ENCODE measurements around the gene ERC2.
A peak's percentile ranks its signal among the peaks of the same experiment; 100 is the strongest.

DNA sequence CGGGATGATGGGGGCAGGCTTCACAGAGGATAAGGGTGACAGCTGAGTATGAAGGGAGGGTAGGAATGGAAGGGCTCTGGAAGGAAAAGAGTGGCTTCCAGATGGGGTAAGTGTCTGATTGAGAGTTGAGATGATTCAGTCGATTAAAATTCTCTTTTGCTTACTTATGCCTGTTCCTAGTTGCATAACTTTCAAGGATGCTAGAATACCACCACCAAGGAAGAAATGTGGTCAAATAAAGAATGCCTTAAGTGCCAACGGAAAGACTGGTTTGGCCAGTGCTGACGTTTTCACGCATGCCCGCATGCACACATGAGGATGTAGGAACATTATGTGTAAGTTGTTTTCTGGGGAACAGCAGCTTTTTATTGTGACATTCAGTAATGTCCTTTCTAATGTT, 717.7 kb downstream of the ERC2 start:
- TF ChIP-seq, protein P1, sequence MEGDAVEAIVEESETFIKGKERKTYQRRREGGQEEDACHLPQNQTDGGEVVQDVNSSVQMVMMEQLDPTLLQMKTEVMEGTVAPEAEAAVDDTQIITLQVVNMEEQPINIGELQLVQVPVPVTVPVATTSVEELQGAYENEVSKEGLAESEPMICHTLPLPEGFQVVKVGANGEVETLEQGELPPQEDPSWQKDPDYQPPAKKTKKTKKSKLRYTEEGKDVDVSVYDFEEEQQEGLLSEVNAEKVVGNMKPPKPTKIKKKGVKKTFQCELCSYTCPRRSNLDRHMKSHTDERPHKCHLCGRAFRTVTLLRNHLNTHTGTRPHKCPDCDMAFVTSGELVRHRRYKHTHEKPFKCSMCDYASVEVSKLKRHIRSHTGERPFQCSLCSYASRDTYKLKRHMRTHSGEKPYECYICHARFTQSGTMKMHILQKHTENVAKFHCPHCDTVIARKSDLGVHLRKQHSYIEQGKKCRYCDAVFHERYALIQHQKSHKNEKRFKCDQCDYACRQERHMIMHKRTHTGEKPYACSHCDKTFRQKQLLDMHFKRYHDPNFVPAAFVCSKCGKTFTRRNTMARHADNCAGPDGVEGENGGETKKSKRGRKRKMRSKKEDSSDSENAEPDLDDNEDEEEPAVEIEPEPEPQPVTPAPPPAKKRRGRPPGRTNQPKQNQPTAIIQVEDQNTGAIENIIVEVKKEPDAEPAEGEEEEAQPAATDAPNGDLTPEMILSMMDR (IDR thresholded peaks at IDR 0.05), result no peak
- TF ChIP-seq POLR2A (IDR thresholded peaks at IDR 0.05), result peak in 1 of 4 donors; percentile 11
- peak in 1 of 4 donors; percentile 93 for TF ChIP-seq EP300 (IDR thresholded peaks at IDR 0.05)

All from upper lobe of left lung (tissue), 4 donors.